HepG2 (cell line): ENCODE data around the gene ECHS1. TPM values are rescaled to one million over a fixed set of nuclear protein-coding genes. Genes with fewer than 3 reads are reported as not detected.

Experiments used
- AGO2 ChIP-seq: fragments of 200-400 bp; formaldehyde crosslinking; optimal IDR thresholded peaks from 2 replicates; pipeline ENCODE3; 2017; ENCODE audit warnings: mild to moderate bottlenecking, low read depth, low read length, moderate library complexity
- ARHGAP35 ChIP-seq: sonication (generic); formaldehyde crosslinking; IDR thresholded peaks from 2 replicates; pipeline ENCODE4 v1.9.0; 2022; ENCODE audit warnings: mild to moderate bottlenecking, inconsistent platforms, moderate library complexity, missing genetic modification reagents, borderline replicate concordance
- ASH2L ChIP-seq: fragments of 300-600, 200-600 bp; sonication (generic); IDR thresholded peaks from 2 replicates; pipeline ENCODE4 v1.7.0; 2017; ENCODE audit warnings: low read depth, mild to moderate bottlenecking, moderate library complexity, mixed read lengths, low read length; ENCODE audit not compliant: insufficient read length
- ATM ChIP-seq: fragments of 450-650 bp; IDR thresholded peaks from 2 replicates; pipeline ENCODE4 v1.7.1; 2017; ENCODE audit warnings: mild to moderate bottlenecking, borderline replicate concordance
- CBX2 ChIP-seq, 2 experiments: fragments of 200-600 bp in 1 of 2; sonication (generic); formaldehyde crosslinking in 1 of 2; IDR thresholded peaks; 2 replicates each; pipeline versions ENCODE4 v1.7.0 to v1.8.1; 2018 to 2022; ENCODE audit warnings: low read depth in 2 of 2, low read length in 1 of 2, mild to moderate bottlenecking in 1 of 2, missing genetic modification reagents in 1 of 2
- CREB3 ChIP-seq: sonication (generic); formaldehyde crosslinking; IDR thresholded peaks from 2 replicates; pipeline ENCODE4 v1.5.0; 2020; ENCODE audit warnings: missing genetic modification reagents
- DPF2 ChIP-seq: sonication (generic); formaldehyde crosslinking; IDR thresholded peaks from 2 replicates; pipeline ENCODE4 v1.4.0; 2020; ENCODE audit warnings: mild to moderate bottlenecking, low read depth, missing genetic modification reagents, borderline replicate concordance
- ELF3 ChIP-seq: IDR thresholded peaks from 2 replicates; pipeline ENCODE4 v1.6.1; 2016; ENCODE audit warnings: missing genetic modification reagents, missing compliant biosample characterization
- GABPA ChIP-seq, 2 experiments: IDR thresholded peaks; 2 replicates each; pipeline ENCODE4 v1.6.1; 2011 to 2016; ENCODE audit warnings: low read depth in 2 of 2, low read length in 1 of 2, missing biosample characterization in 1 of 2, missing genetic modification characterization in 1 of 2
- GATAD2A ChIP-seq: IDR thresholded peaks from 2 replicates; pipeline ENCODE4 v1.6.1; 2016
- HCFC1 ChIP-seq: fragments of 150-350 bp; IDR thresholded peaks from 2 replicates; pipeline ENCODE4 v1.6.1; 2014; ENCODE audit warnings: low read depth, low read length
- HNRNPLL ChIP-seq: fragments of 200-400 bp; formaldehyde crosslinking; IDR thresholded peaks from 2 replicates; pipeline ENCODE4 v1.6.1; 2017; ENCODE audit warnings: mild to moderate bottlenecking, low read depth, low read length; ENCODE audit not compliant: poor library complexity, severe bottlenecking
- KLF15 ChIP-seq: sonication (generic); formaldehyde crosslinking; IDR thresholded peaks from 2 replicates; pipeline ENCODE4 v1.8.1; 2023; ENCODE audit warnings: borderline replicate concordance, mild to moderate bottlenecking, inconsistent platforms, missing genetic modification reagents, mixed read lengths
- MAFK ChIP-seq, 2 experiments: IDR thresholded peaks in 1 of 2; conservative IDR thresholded peaks in 1 of 2; 2 replicates each; pipeline ENCODE4 v1.6.1; 2011; ENCODE audit warnings: improper control_type of control experiment in 2 of 2, low read length in 2 of 2
- NCOR1 ChIP-seq: fragments of 200-600 bp; sonication (generic); IDR thresholded peaks from 2 replicates; pipeline ENCODE4 v1.7.0; 2017; ENCODE audit warnings: antibody characterized with exemption, low read length, borderline replicate concordance
- NR0B2 ChIP-seq: sonication (generic); formaldehyde crosslinking; IDR thresholded peaks from 2 replicates; pipeline ENCODE4 v1.4.0; 2020; ENCODE audit warnings: mild to moderate bottlenecking, missing genetic modification reagents
- RBM22 ChIP-seq: fragments of 200-400 bp; formaldehyde crosslinking; optimal IDR thresholded peaks from 2 replicates; pipeline ENCODE3; 2017; ENCODE audit warnings: mild to moderate bottlenecking, low read length, moderate library complexity
- SSRP1 ChIP-seq: IDR thresholded peaks from 2 replicates; pipeline ENCODE4 v1.6.1; 2016; ENCODE audit warnings: control low read depth
- ZBTB10 ChIP-seq: sonication (generic); formaldehyde crosslinking; IDR thresholded peaks from 2 replicates; pipeline ENCODE4 v1.4.0; 2020; ENCODE audit warnings: missing genetic modification reagents, borderline replicate concordance
- ZFP36L2 ChIP-seq: sonication (generic); formaldehyde crosslinking; IDR thresholded peaks from 2 replicates; pipeline ENCODE4 v1.4.0; 2020; ENCODE audit warnings: missing genetic modification reagents
- ZNF121 ChIP-seq: sonication (generic); formaldehyde crosslinking; IDR thresholded peaks from 2 replicates; pipeline ENCODE4 v1.5.0; 2020; ENCODE audit warnings: mild to moderate bottlenecking, missing genetic modification reagents
- ZNF616 ChIP-seq: sonication (generic); formaldehyde crosslinking; IDR thresholded peaks from 2 replicates; pipeline ENCODE4 v1.5.0; 2020; ENCODE audit warnings: low read depth, mild to moderate bottlenecking, missing genetic modification reagents
- ZNF709 ChIP-seq: sonication (generic); formaldehyde crosslinking; IDR thresholded peaks from 2 replicates; pipeline ENCODE4 v1.5.0; 2020; ENCODE audit warnings: mild to moderate bottlenecking, missing genetic modification reagents
- polyA plus RNA-seq, 8 experiments: library from polyadenylated mRNA; depleted of rRNA in 3 of 8; stranded (reverse) in 7 of 8; unstranded in 1 of 8; fragments of >200 nt; fragmentation: Illumina TruSeq in 4 of 8; extraction: Trizol in 4 of 8; gene quantifications; 2 replicates each; pipeline versions ENCODE4 v1.2.1 to v1.2.3, GENCODE V29; 2011 to 2016; ENCODE audit warnings: low read depth in 4 of 8, missing spikeins in 1 of 8, mixed read lengths in 1 of 8; ENCODE audit not compliant: insufficient read depth in 1 of 8
- total RNA-seq, 5 experiments: library from RNA; depleted of rRNA; stranded (reverse); fragments of >200 nt; fragmentation: Illumina TruSeq; extraction: Trizol; gene quantifications; 2 replicates each; pipeline ENCODE4 v1.2.3, GENCODE V29; 2016; ENCODE audit warnings: low read depth in 1 of 5

ECHS1 gene
- total and polyA plus RNA-seq, 2 of the 13 experiments (the other 11 are each of a cell fraction or from before 2014, with no cell fraction given) = 32.7 to 195 TPM

- TF ChIP-seq HNRNPLL = peak; percentile 31
- TF ChIP-seq ZBTB10 (CRISPR knock-in tag) = no peak
- TF ChIP-seq NCOR1 = no peak
- TF ChIP-seq MAFK (conservative IDR thresholded peaks at IDR 0.05 in 1 of 2, IDR thresholded peaks at IDR 0.05 in 1 of 2; ENCODE audit: low read length in 2 of 2) = no peak
- TF ChIP-seq ZNF616 (CRISPR knock-in tag) = peak; percentile 41; the same call in 1 of the 2 replicates
- TF ChIP-seq NR0B2 (CRISPR knock-in tag) = no peak
- TF ChIP-seq KLF15 (CRISPR knock-in tag) = no peak
- TF ChIP-seq AGO2 = peak; percentile 73
- no peak for TF ChIP-seq DPF2 (CRISPR knock-in tag)
- no peak for TF ChIP-seq ATM
- TF ChIP-seq RBM22 = no peak
- no peak for TF ChIP-seq HCFC1
- no peak for TF ChIP-seq ARHGAP35
- TF ChIP-seq GATAD2A = 0 out of 2 replicates have a peak, but pooled peaks have one; percentile 22
- TF ChIP-seq ZNF709 (CRISPR knock-in tag) = peak; percentile 92
- no peak for TF ChIP-seq SSRP1 (CRISPR knock-in tag)
- peak; percentile 36 for TF ChIP-seq ASH2L
- TF ChIP-seq ZNF121 = no peak
- 0 out of 2 replicates have a peak, but pooled peaks have one; percentile 15 for TF ChIP-seq ELF3 (CRISPR knock-in tag)
- no peak for TF ChIP-seq GABPA (IDR thresholded peaks at IDR 0.05; ENCODE audit: low read depth, low read length)
- TF ChIP-seq GABPA (CRISPR knock-in tag; IDR thresholded peaks at IDR 0.05; ENCODE audit: low read depth) = peak; percentile 61; the same call in 1 of the 2 replicates
- TF ChIP-seq CBX2 (IDR thresholded peaks at IDR 0.05; ENCODE audit: low read depth, low read length) = no peak
- no peak for TF ChIP-seq CBX2 (CRISPR knock-in tag; IDR thresholded peaks at IDR 0.05; ENCODE audit: low read depth)
- TF ChIP-seq ZFP36L2 (CRISPR knock-in tag) = no peak
- TF ChIP-seq CREB3 (CRISPR knock-in tag) = peak; percentile 16; the same call in 1 of the 2 replicates
Measured at GRCh38 chr10:133357285-133358161, 15.6 kb downstream of the ECHS1 start, which contains the start of gene FUOM (continued).
